Hematopoietic multipotent progenitor cell treated with erythropoietin and hydrocortisone succinate and interleukin-3 and kit ligand, for 8 days (in vitro differentiated cells): ENCODE data around the gene ST3GAL2.
"Not testable (repeated sequence)": the region's sequence is repeated elsewhere in the genome, so short reads cannot be mapped to it uniquely, and the experiment has no call there.

ENCODE experiments used
- DNase-seq: peaks from one replicate; pipeline ENCODE4 v3.0.0-alpha.2; 2015

The ST3GAL2 gene

GRCh38 chr16:70467113-70467512 lies 28.2 kb upstream of the ST3GAL2 start:
- DNase-seq: no peak

GRCh38 chr16:70466805-70467076 lies 27.8 kb upstream of the ST3GAL2 start:
- DNase-seq: no peak

DNA sequence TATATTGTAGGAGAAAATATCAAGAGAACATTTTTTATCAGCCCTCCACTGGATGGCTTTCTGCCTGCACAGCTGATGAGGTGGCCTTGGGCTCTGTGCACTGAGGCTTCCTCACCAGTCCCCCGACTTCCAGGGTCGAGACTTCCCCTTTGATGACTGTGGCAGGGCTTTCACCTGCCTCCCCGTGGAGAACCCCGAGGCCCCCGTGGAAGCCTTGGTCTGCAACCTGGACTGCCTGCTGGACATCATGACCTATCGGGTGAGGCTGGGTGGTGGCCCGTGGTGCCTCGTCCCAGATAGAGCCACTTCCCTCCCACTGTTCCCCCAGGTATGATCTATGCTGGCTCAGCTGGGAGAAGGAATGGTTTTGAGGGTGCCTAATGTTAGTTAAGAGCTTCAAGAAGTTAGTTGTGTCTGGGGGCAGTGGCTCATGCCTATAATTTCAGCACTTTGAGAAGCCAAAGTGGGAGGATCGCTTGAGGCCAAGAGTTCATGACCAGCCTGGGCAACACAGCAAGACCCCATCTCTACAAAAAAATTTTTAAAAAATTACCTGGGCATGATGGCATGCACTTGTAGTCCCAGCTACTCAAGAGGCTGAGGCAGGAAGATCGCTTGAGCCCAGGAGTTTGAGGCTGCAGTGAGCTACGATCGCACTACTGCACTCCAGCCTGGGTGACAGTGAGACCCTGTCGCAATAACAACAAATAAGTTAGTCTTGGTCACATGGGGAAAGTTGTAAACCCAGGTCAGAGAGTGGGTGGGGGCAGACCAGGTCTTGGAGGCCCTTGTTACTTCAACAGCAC lies 27.3 kb upstream of the ST3GAL2 start:
- no peak for DNase-seq

DNA sequence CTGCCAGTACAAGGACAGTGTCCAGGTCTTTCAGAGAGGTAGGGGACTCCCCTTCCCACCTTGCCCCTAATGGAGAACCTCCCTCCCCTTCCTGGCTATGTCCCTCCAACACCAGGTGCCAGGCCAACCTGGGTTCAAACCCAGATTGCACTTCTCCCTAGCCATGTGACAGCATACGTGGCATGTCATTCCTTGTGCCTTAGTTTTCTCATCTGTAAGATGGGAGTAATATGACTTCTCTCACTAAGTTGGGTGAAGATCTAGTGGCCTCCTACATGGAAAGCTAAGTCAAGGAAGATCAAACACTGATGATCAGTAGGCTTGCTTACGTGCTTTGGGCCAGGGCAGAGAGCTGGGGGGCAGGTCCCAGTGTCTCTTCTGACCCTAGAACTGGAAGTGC lies 24.3 kb upstream of the ST3GAL2 start:
- no peak for DNase-seq

DNA sequence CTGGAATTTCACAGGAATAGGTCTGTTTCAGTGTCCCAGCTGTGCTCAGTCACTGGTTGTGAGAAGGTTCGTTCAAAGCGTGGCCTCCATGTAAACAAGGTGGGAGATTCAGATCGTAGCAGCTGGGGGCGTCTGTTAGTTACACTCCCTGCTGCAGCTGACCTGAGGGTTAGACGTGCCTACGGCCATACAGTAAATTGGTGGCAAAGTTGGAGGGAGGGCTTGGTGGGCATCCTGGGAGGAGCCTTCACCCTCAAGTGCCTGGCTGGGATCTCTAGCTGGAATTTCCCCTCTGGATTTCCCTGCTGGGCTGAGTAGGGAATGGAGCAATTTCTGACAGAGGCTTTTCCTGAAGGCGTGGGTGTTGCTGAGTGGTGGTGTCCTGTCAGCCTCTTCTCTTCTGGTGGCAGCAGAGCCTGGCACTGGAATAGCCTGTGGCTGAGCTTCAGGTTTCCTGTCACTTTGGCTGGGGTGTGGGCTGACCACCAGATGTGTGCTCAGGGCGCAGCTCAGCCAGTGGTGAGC lies 21.9 kb upstream of the ST3GAL2 start:
- no peak for DNase-seq

- no peak for DNase-seq
Observed at GRCh38 chr16:70457446-70458166, 18.7 kb upstream of the ST3GAL2 start.

DNA sequence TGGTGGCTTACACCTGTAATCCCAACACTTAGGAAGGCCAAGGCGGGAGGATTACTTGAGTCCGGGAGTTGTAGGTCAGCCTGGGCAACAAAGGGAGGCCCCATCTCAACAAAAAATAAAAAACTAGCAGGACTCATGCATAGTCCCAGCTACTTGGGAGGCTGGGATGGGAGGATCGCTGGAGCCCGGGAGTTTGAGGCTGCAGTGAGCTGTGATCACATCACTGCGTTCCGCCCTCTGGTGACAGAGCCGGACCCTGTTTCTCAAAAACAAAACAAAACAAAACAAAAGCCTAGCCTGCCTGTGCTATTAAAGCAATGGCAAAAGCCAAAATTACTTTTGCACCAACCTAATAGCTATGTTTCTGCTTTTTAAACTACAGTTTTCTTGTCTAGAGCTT lies 17.0 kb upstream of the ST3GAL2 start:
- peak; percentile 45 for DNase-seq

GRCh38 chr16:70454222-70455034 lies 15.5 kb upstream of the ST3GAL2 start, which contains the start of gene FCSK:
Gene FCSK (plus strand): TSS chr16:70454595. CDS start chr16:70463191, 8,596 bp downstream.
- peak; percentile 72 for DNase-seq

GRCh38 chr16:70453892-70454221 lies 15.0 kb upstream of the ST3GAL2 start:
- no peak for DNase-seq

DNA sequence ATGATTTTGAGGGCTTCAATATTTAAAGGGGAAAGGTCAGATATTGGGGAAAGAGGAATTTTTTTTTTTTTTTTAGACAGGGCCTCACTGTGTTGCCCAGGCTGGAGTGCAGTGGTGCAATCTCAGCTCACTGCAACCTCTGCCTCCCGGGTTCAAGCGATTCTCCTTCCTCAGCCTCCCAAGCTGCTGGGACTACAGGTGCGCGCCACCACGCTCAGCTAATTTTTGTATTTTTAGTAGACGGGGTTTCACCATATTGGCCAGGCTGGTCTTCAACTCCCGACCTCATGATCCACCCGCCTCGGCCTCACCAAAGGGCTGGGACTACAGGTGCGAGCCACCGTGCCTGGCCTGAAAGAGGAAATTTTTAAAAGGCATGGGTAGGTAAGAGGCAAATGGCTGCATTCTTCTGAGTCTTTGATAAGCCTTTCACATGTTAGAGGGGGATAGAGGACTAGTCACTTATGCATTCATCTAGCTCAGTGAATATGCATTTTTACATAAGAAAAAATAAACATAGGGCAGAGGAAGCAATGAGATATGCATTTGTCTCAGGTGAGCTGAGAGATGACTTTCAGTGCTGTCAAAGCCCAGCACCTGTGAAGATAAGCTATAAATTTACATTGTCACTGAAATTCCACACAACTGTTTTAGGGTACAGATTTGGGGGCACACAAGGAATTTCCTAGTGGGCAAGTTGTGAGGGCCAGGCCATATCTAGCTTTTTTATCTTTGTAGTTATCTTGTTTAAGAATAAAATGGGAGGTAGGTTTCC lies 14.4 kb upstream of the ST3GAL2 start:
- no peak for DNase-seq

DNA sequence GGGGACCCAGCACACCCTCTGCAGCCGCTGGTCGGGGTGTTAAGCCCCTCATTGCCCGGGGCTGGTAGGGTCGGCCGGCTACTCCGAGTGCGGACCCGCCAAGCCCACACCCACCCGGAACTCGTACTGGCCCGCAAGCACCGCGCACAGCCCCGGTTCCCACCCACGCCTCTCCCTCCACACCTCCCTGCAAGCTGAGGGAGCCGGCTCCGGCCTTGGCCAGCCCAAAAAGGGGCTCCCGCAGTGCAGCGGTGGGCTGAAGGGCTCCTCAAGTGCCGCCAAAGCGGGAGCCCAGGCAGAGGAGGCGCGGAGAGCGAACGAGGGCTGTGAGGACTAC lies 12.1 kb upstream of the ST3GAL2 start:
- not testable (repeated sequence) for DNase-seq

GRCh38 chr16:70450142-70451003 lies 11.5 kb upstream of the ST3GAL2 start:
- not testable (repeated sequence) for DNase-seq

GRCh38 chr16:70448075-70448474 lies 9.2 kb upstream of the ST3GAL2 start:
- DNase-seq: no peak

DNA sequence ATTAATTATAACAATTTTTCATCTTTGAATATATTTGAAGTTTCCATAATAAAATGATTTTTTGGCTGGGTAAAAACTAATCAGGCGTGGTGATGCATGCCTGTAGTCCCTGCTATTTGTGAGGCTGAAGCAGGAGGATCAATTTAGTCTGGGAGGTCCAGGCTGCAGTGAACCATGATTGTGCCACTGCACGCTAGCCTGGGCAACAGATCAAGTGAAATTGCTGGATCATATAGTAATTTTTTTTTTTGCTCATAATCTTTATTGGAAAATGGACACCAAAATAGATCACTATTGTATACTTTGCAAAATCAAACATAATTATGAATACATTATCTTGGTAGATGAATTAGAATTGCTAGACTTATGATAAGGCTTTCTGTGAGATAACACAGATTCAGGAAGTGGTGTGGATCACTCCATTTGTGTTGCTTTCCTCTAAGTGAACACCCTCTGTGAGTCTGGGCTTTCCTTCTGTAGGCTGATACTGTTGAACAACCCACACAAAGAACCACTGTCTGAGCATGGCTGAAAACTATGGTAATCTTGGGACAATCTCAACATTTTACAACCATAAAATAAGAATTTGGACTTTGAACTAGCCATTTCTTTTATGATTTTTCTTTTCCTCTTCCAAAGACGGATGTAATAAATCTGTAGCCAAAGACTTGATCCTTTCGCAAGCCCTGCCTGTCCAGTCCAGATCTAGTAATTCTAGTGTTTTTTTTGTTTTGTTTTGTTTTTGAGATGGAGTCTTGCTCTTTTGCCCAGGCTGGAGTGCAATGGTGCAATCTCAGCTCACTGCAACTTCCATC lies 5.6 kb upstream of the ST3GAL2 start:
- DNase-seq: no peak

GRCh38 chr16:70442344-70442743 lies 3.4 kb upstream of the ST3GAL2 start:
- no peak for DNase-seq

- no peak for DNase-seq
Observed at GRCh38 chr16:70441406-70441990, 2.6 kb upstream of the ST3GAL2 start.

DNA sequence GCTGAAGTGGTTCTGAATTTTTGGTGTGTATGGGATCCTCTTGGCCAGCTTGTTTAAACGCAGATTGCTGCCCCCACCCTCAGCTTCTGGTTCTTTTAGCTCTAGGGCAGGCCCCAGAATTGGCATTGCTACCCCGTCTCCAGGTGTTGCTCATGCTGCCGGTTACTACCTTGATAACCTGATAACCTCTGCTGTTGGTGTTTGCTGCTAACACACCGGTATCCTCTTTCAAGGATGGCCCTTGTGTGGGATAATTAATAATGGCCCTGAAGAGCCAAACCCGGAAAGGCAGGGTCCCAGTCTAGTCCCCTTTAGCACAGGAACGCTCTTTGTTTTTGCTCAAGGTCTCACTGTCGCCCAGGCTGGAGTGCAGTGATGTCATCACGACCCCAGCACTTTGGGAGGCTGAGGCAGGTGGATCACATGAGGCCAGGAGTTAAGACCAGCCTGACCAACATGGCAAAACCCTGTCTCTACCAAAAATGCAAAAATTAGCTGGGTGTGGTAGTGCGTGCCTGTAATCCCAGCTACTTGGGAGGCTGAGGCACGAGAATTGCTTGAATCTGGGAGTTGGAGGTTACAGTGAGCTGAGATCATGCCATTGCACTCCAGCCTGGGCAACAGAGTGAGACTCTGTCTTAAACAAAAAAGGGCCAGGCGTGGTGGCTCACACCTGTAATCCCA lies 1.3 kb upstream of the ST3GAL2 start:
- no peak for DNase-seq

DNA sequence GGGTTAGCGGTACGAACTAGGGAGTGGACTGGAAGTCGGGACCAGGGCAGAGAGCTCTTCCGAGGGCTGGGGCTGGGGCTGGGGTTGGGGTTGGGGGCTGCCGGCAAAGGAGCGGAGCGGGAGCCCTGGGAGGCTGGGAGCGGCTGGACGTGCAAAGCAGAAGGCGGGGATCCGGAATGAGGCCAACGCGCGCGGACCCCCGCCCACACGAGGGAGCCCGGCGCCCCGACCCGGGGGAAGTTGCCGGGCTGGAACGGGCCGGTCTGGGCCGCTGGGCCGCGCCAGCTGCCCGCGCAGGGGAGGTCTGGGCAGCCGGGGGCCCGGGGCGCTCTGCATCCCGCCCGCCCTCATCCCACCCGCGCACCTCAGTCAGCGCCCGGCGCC lies 323 bp downstream of the ST3GAL2 start:
- DNase-seq: no peak

- DNase-seq: peak; percentile 43
Observed at GRCh38 chr16:70437582-70438557, 1.0 kb downstream of the ST3GAL2 start.
